GM10248 (cell line): ENCODE results near the gene H3-3A.

Experiments
- CTCF ChIA-PET: fragments of 300-600 bp; sonication (Branson Sonifier 250); formaldehyde crosslinking; extraction: SDS; loops from one replicate; lab custom pipeline; 2021; ENCODE audit warnings: antibody characterized with exemption; lab: Yijun Ruan, JAX
- POLR2A ChIA-PET: fragments of 350-650 bp; sonication (Branson Sonifier 250); formaldehyde crosslinking; extraction: SDS; loops from one replicate; lab custom pipeline; 2020; ENCODE audit warnings: antibody characterized with exemption; lab: Yijun Ruan, JAX
- DNase-seq: peaks from one replicate; pipeline ENCODE4 v3.0.0; 2012; ENCODE audit errors: extremely low spot score
- TF ChIP-seq, protein P1 (sequence below): IDR thresholded peaks from 2 replicates; pipeline ENCODE4 v1.5.1; 2012; ENCODE audit warnings: mild to moderate bottlenecking, low read depth; ENCODE audit errors: extremely low read depth, missing control alignments, control extremely low read depth

H3-3A gene

DNA sequence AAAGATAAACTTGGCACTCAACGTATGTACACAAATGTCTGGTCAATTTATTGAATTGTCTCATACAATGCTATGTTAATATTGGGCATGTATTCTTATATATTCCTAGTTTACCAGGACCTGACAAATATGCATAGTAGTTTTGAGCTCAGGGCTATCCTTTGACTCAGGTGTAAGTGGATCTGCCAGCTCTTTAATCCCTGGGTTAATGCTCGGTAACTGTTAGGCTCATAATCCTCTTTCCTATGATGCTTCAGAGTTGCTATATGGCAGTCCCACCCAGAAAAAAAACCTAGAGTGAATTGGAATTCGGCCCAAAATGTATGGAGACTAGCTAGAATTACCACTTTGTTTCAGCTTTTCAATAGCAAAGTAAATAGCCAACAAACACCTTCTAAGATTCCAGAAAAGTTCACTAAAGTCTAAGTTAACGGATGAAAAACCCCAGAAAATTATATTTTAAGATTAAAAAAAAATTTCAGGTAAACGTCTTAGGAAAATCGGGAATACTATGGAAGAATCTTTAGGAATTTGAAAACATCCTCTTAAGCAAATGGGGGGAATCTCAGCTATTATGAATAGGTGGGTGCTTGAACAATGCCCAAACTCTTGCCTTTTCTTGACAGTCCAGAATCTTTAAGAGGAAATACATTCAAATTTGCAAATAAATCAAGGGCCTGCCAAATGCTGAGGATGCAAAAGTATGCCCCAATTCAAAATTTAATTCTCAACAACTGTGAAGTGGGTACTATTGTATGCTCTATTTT lies 10.9 kb downstream of the H3-3A start:
- ChIA-PET CTCF (interaction anchor here (7.0 kb wide), 1 partner anchor 6 kb away, joined by 73 read pairs; no protein-coding TSS in a partner anchor), POLR2A (interaction anchor here (0.7 to 1.9 kb wide), 4 partner anchors 10 to 59 kb away, joined by 3 to 11 read pairs (median 4); partner anchors contain the start of gene H3-3A)
- TF ChIP-seq, protein P1, sequence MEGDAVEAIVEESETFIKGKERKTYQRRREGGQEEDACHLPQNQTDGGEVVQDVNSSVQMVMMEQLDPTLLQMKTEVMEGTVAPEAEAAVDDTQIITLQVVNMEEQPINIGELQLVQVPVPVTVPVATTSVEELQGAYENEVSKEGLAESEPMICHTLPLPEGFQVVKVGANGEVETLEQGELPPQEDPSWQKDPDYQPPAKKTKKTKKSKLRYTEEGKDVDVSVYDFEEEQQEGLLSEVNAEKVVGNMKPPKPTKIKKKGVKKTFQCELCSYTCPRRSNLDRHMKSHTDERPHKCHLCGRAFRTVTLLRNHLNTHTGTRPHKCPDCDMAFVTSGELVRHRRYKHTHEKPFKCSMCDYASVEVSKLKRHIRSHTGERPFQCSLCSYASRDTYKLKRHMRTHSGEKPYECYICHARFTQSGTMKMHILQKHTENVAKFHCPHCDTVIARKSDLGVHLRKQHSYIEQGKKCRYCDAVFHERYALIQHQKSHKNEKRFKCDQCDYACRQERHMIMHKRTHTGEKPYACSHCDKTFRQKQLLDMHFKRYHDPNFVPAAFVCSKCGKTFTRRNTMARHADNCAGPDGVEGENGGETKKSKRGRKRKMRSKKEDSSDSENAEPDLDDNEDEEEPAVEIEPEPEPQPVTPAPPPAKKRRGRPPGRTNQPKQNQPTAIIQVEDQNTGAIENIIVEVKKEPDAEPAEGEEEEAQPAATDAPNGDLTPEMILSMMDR, result no peak
- DNase-seq, result no peak

DNA sequence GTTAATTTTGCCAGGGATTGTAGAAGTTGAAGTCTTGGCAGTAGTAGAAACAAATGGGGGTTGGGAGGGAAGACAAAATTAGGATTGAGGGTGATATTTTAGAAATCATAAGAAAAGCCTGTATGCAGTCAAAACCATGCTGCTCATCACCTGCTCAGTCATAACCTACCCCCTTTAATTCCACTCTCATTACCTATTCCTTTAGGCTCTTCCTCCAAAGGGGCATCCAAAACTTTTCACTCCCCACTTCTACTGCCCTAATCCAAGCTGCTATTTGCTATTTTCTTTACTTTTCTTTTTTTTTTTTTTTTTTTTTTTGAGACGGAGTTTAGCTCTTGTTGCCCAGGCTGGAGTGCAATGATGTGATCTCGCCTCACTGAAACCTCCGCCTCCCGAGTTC lies 11.5 kb downstream of the H3-3A start:
- DNase-seq, result no peak
- CTCF ChIA-PET, result interaction anchor here (7.0 kb wide), 1 partner anchor 7 kb away, joined by 73 read pairs; no protein-coding TSS in a partner anchor
- TF ChIP-seq, protein P1, result no peak
- POLR2A ChIA-PET, result interaction anchor here (0.6 to 1.9 kb wide), 3 partner anchors 9 to 58 kb away, joined by 3 to 11 read pairs (median 5); partner anchors contain the start of gene H3-3A

DNA sequence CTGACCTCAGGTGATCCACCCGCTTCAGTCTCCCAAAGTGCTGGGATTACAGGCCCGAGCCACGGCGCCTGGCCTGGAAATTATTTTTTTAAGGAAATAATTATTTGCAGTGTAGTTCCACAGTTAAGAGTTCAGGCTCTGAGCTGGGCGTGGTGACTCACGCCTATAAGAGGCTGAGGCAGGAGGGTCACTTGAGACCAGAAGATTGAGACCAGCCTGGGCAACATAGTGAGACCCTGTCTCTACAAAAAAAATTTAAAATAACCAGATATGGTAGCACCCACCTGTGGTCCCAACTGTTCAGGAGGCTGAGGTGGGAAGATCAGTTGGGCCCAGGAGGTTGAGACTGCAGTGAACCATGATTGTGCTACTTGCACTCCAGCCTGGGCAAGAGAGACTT lies 13.9 kb downstream of the H3-3A start:
- TF ChIP-seq, protein P1, result no peak
- DNase-seq, result no peak
- ChIA-PET CTCF (interaction anchor here (0.7 to 7.0 kb wide), 4 partner anchors 9 to 49 kb away, joined by 3 to 73 read pairs (median 8); no protein-coding TSS in a partner anchor), POLR2A (interaction anchor here (0.6 kb wide), 2 partner anchors 20 to 288 kb away, joined by 3 to 4 read pairs; no protein-coding TSS in a partner anchor)

DNA sequence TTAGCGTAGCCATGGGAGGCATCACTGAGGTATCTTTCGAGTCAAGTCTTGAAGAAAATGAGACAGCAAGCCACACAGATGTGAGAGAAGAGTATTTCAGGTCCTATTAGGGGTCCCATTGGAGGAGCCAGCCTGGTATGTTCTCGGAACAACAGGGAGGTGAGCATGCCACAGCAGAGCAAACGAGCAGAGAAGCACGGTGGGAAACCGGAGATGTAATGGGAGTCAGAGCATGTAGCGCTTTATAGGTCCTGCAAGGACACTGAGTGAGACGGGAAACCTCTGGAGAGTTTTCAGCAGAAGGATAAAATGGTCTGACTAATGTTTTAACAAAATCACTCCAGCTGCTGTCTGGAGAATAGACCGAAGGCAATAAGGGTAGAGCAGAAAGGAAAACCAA lies 15.9 kb downstream of the H3-3A start:
- DNase-seq, result no peak
- CTCF ChIA-PET, result interaction anchor here (1.2 to 7.0 kb wide), 4 partner anchors 11 to 47 kb away, joined by 3 to 73 read pairs (median 4); no protein-coding TSS in a partner anchor
- TF ChIP-seq, protein P1, result no peak
- POLR2A ChIA-PET, result interaction anchor here (1.9 kb wide), 1 partner anchor 15 kb away, joined by 9 read pairs; the partner anchor contains the start of gene H3-3A

DNA sequence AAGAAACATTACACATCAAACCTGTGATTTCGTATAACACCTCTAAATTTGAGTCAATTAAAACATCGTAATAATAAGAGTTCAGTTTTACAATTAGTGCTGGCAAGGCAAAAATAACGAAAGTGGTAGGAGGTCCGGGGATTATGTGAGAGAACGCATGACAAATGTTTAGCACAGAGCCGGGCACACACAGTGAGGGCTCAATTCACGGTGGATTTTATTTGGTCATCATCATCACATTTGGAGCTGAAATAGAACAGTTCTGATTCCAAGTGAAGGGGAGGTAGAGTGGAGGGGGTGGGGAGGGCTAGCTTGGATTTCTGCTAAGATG lies 20.0 kb downstream of the H3-3A start:
- no peak for DNase-seq
- POLR2A ChIA-PET, result interaction anchor here (1.0 to 2.9 kb wide), 4 partner anchors 9 to 83 kb away, joined by 3 to 12 read pairs (median 10); partner anchors contain the start of genes H3-3A and SDE2
- CTCF ChIA-PET, result interaction anchor here (0.9 to 2.9 kb wide), 10 partner anchors 11 to 43 kb away, joined by 3 to 21 read pairs (median 8); partner anchors contain the start of gene H3-3A
- TF ChIP-seq, protein P1, result no peak

DNA sequence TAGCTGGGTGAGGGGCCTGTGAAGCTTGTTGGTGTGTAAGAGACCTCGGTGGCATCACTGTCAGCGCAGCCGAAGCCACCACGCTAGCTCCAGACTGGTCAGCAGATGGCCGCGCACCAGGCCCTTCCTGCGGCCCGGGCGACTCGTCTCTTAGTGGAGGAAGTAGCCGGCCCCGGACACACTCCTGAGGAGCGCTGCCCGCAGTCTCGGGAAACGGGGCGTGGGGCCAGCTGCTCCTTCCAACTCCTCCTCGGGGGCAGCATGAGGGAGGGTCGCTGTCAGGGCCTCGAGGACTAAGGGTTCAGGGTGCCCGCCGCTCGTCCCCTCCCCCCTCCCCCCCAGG lies 20.4 kb downstream of the H3-3A start:
- TF ChIP-seq, protein P1, result no peak
- no peak for DNase-seq
- ChIA-PET POLR2A (interaction anchor here (0.7 to 2.9 kb wide), 6 partner anchors 9 to 84 kb away, joined by 3 to 12 read pairs (median 8); partner anchors contain the start of genes H3-3A and SDE2), CTCF (interaction anchor here (0.6 to 2.9 kb wide), 11 partner anchors 10 to 43 kb away, joined by 3 to 21 read pairs (median 8); partner anchors contain the start of gene H3-3A)
